Central memory CD8-positive, alpha-beta T cell (primary cell): ENCODE results near the gene DGKH.

Experiments used
- ATAC-seq: fragments of 150-1000 bp; cut with Tn5 transposase; replicated peaks from 2 replicates; pipeline ENCODE4 v1.10.0; 2022; ENCODE audit warnings: mild to moderate bottlenecking, moderate FRiP score, moderate number of reproducible peaks; ENCODE audit not compliant: poor library complexity, severe bottlenecking; ENCODE audit errors: extremely low read depth
- DNase-seq, 2 donors: peaks; one replicate each; pipeline ENCODE4 v3.0.0; 2021; ENCODE audit warnings: low spot score in 2 of 2
- H3K27ac Mint-ChIP-seq: one replicate; pipeline ENCODE4 v1.8.0; 2022; ENCODE audit warnings: low read depth, mild to moderate bottlenecking, moderate library complexity, mixed read lengths
- H3K27me3 Mint-ChIP-seq: one replicate; pipeline ENCODE4 v1.8.0; 2022; ENCODE audit warnings: mixed read lengths
- H3K36me3 Mint-ChIP-seq: one replicate; pipeline ENCODE4 v1.8.0; 2022; ENCODE audit warnings: mild to moderate bottlenecking, moderate library complexity, mixed read lengths; ENCODE audit not compliant: insufficient read depth
- H3K4me1 Mint-ChIP-seq: one replicate; pipeline ENCODE4 v1.8.0; 2022; ENCODE audit warnings: mixed read lengths
- H3K4me3 Mint-ChIP-seq: one replicate; pipeline ENCODE4 v1.8.0; 2022; ENCODE audit warnings: mild to moderate bottlenecking, moderate library complexity, mixed read lengths
- H3K9me3 Mint-ChIP-seq: one replicate; pipeline ENCODE4 v1.8.0; 2022; ENCODE audit warnings: mixed read lengths

The DGKH gene

GRCh38 chr13:42174344-42175162 is 126.1 kb downstream of the DGKH start:
- no peak overlapping the region for H3K27ac Mint-ChIP-seq

DNA sequence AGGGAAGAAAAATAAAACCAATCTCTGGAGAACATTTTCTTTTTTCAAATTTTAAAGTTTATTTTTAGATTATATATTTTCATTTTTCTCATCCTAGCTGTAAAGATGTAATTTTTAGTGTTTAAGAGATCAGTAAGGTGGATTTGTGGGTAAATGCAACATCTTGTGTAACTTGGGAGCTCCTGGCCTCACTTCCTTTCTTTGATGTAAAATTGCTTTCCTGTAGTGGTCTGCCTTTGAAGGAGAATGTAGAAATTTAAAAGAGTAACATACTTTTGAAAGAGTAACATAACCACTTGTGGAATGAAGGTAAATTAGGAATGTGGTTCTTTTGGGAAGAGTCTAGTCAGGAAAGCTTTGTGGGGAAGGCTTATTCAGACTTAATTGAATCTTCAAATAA is 127.8 kb downstream of the DGKH start:
- H3K36me3 Mint-ChIP-seq = peaks cover 11% of the 10 kb centered on the region
- no peaks in the 10 kb centered on the region for H3K9me3 Mint-ChIP-seq
- no peak overlapping the region for H3K4me3 Mint-ChIP-seq
- H3K4me1 Mint-ChIP-seq = peaks cover 6% of the 10 kb centered on the region
- DNase-seq = no peak
- no peaks in the 10 kb centered on the region for H3K27me3 Mint-ChIP-seq
- no peak for ATAC-seq
- H3K27ac Mint-ChIP-seq = no peak overlapping the region

More at GRCh38 chr13:42174344-42175162, 126.1 kb downstream of the DGKH start:
- no peaks in the 10 kb centered on the region for H3K9me3 Mint-ChIP-seq
- no peak for ATAC-seq
- no peak overlapping the region for H3K4me3 Mint-ChIP-seq
- H3K4me1 Mint-ChIP-seq = peaks cover 6% of the 10 kb centered on the region
- H3K36me3 Mint-ChIP-seq = peaks cover 12% of the 10 kb centered on the region
- DNase-seq = no peak
- H3K27me3 Mint-ChIP-seq = no peaks in the 10 kb centered on the region

DNA sequence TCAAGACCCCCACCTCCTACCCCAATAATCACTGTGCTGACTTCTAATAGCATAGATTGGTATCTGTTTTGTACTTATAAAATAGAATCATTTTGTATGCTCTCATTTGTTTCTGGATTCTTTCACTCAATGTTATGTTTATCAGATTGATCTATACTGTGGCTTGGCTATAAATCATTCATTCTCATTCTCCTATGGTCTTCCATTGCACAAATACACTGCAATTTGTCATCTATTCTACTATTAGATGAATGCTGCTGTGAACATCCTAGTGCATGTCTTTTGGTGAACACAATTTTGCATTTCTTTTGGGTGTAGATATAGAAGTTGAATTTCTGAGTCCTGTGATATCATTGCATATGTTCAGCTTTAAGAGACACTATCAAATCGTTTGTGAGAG is 128.7 kb downstream of the DGKH start:
- H3K36me3 Mint-ChIP-seq = peaks cover 8% of the 10 kb centered on the region
- H3K4me1 Mint-ChIP-seq = peaks cover 8% of the 10 kb centered on the region
- DNase-seq = no peak
- H3K9me3 Mint-ChIP-seq = no peaks in the 10 kb centered on the region
- ATAC-seq = no peak
- H3K27ac Mint-ChIP-seq = no peak overlapping the region
- no peaks in the 10 kb centered on the region for H3K27me3 Mint-ChIP-seq
- no peak overlapping the region for H3K4me3 Mint-ChIP-seq

DNA sequence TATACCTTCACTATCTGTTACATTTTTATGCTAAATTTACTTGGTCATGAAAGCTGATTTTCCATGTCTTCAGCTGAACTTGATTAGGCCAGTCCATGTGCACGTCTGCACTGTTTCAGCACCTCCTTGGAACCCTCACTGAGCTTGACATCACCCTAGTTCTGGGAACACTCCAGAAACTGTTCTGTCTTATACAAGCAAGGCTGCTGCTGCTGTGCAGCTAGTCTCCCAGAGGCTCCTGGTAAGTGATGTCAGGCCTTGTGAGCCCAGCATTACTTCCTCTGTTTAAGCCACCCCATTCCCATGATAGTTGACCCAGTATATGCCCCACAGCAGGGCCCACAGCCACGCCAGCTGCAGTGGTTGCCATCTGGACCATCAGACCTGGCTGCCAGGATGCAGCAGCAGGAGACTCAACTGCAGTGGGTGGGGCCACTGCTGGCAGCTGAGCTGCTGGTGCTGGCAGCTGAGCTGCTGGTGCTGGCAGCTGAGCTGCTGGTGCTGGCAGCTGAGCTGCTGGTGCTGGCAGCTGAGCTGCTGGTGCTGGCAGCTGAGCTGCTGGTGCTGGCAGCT is 133.0 kb downstream of the DGKH start:
- Mint-ChIP-seq H3K27ac (no peak overlapping the region), H3K27me3 (no peaks in the 10 kb centered on the region), H3K36me3 (peaks cover 1% of the 10 kb centered on the region), H3K4me3 (no peak overlapping the region), H3K4me1 (peaks cover 7% of the 10 kb centered on the region), H3K9me3 (no peaks in the 10 kb centered on the region)
- no peak for ATAC-seq
- DNase-seq = peak in 1 of 2 donors; percentile 9

GRCh38 chr13:42189061-42189460 is 140.6 kb downstream of the DGKH start:
- H3K36me3 Mint-ChIP-seq = peaks cover 10% of the 10 kb centered on the region
- no peak overlapping the region for H3K27ac Mint-ChIP-seq
- H3K4me1 Mint-ChIP-seq = no peaks in the 10 kb centered on the region
- DNase-seq (no peak), ATAC-seq (no peak)
- no peaks in the 10 kb centered on the region for H3K9me3 Mint-ChIP-seq
- H3K4me3 Mint-ChIP-seq = no peak overlapping the region
- H3K27me3 Mint-ChIP-seq = no peaks in the 10 kb centered on the region

GRCh38 chr13:42190529-42190928 is 142.1 kb downstream of the DGKH start:
- Mint-ChIP-seq H3K4me3 (no peak overlapping the region), H3K9me3 (no peaks in the 10 kb centered on the region), H3K36me3 (peaks cover 12% of the 10 kb centered on the region), H3K27me3 (no peaks in the 10 kb centered on the region), H3K4me1 (no peaks in the 10 kb centered on the region), H3K27ac (no peak overlapping the region)
- DNase-seq = no peak
- no peak for ATAC-seq

- Mint-ChIP-seq H3K4me3 (no peak overlapping the region), H3K4me1 (no peaks in the 10 kb centered on the region), H3K36me3 (peaks cover 11% of the 10 kb centered on the region), H3K27ac (no peak overlapping the region), H3K9me3 (no peaks in the 10 kb centered on the region), H3K27me3 (no peaks in the 10 kb centered on the region)
- DNase-seq = no peak
- no peak for ATAC-seq
Measured at GRCh38 chr13:42211704-42212464, 163.4 kb downstream of the DGKH start.

DNA sequence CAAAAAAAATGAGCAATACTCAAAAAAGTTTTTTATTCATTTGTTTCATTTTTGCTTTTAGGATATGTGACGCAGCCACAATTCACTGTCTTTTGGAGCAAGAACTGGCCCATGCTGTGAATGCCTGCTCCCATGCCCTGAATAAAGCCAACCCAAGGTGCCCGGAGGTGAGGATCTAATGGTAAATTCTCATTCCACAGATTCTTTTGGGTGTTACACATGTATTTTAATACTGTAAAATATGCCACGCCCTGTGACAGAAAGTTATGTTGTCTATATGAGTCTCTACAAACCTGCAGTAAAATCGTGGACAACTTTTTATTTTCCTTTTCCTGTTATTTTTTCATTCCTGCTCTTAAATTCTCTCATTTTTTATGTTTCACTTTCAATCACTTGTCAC is 166.0 kb downstream of the DGKH start:
- H3K4me1 Mint-ChIP-seq = no peaks in the 10 kb centered on the region
- no peaks in the 10 kb centered on the region for H3K9me3 Mint-ChIP-seq
- no peak overlapping the region for H3K27ac Mint-ChIP-seq
- no peak overlapping the region for H3K4me3 Mint-ChIP-seq
- no peaks in the 10 kb centered on the region for H3K27me3 Mint-ChIP-seq
- ATAC-seq = no peak
- DNase-seq = no peak
- H3K36me3 Mint-ChIP-seq = peaks cover 13% of the 10 kb centered on the region

- Mint-ChIP-seq H3K4me1 (no peaks in the 10 kb centered on the region), H3K4me3 (no peak overlapping the region), H3K27me3 (no peaks in the 10 kb centered on the region), H3K36me3 (peaks cover 16% of the 10 kb centered on the region), H3K27ac (no peak overlapping the region), H3K9me3 (no peaks in the 10 kb centered on the region)
- DNase-seq (no peak), ATAC-seq (no peak)
Measured at GRCh38 chr13:42215578-42216421, 167.4 kb downstream of the DGKH start.

GRCh38 chr13:42216422-42216735 is 167.9 kb downstream of the DGKH start:
- Mint-ChIP-seq H3K4me1 (no peaks in the 10 kb centered on the region), H3K9me3 (no peaks in the 10 kb centered on the region), H3K27ac (no peak overlapping the region), H3K27me3 (no peaks in the 10 kb centered on the region), H3K4me3 (no peak overlapping the region), H3K36me3 (peaks cover 14% of the 10 kb centered on the region)
- DNase-seq (no peak), ATAC-seq (no peak)

DNA sequence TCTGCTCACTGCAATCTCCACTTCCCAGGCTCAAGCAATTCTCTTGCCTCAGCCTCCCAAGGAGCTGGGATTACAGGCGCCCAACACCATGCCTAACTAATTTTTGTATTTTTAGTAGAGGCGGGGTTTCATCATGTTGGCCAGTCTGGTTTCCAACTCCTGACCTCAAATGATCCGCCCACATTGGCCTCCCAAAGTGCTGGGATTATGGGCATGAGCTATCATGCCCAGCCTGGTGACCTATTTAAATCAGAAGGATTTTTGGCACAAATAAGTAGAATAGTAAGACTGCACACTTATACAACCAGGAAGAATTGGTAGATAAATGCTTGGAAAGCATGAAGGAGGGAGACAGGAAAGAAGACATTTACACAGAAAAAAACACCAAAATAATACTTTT is 170.1 kb downstream of the DGKH start:
- Mint-ChIP-seq H3K9me3 (no peaks in the 10 kb centered on the region), H3K27me3 (no peaks in the 10 kb centered on the region), H3K36me3 (peaks cover 16% of the 10 kb centered on the region), H3K27ac (no peak overlapping the region), H3K4me3 (no peak overlapping the region), H3K4me1 (no peaks in the 10 kb centered on the region)
- DNase-seq = no peak
- ATAC-seq = no peak

GRCh38 chr13:42219051-42219450 is 170.6 kb downstream of the DGKH start:
- Mint-ChIP-seq H3K4me1 (no peaks in the 10 kb centered on the region), H3K36me3 (peaks cover 16% of the 10 kb centered on the region), H3K27ac (no peak overlapping the region), H3K4me3 (no peak overlapping the region), H3K9me3 (no peaks in the 10 kb centered on the region), H3K27me3 (no peaks in the 10 kb centered on the region)
- DNase-seq (no peak), ATAC-seq (no peak)
